Stimulated activated CD4-positive, alpha-beta T cell treated with anti-CD3 and anti-CD28 coated beads, Interleukin-12 subunit alpha, Interleukin-12 subunit beta, amount 100 ng/mL, for 48 hours (primary cell): Measurements from ENCODE around the gene TMEM269.
A peak's percentile ranks its signal among the peaks of the same experiment; 100 is the strongest.
"Not testable (repeated sequence)": the region's sequence is repeated elsewhere in the genome, so short reads cannot be mapped to it uniquely, and the experiment has no call there.

Source experiments
- DNase-seq, 3 donors: peaks; one replicate each; pipeline ENCODE4 v3.0.0-alpha.2; 2020; ENCODE audit warnings: low read depth in 2 of 3, low spot score in 1 of 3

TMEM269 gene

GRCh38 chr1:42774928-42775526, 9.8 kb upstream of the TMEM269 start:
- no peak for DNase-seq

- DNase-seq, result no peak
Observed at GRCh38 chr1:42776502-42776901, 8.3 kb upstream of the TMEM269 start.

- DNase-seq, result no peak
Observed at GRCh38 chr1:42777852-42778251, 6.9 kb upstream of the TMEM269 start.

GRCh38 chr1:42779725-42780124, 5.1 kb upstream of the TMEM269 start:
- DNase-seq, result no peak

GRCh38 chr1:42780176-42780575, 4.6 kb upstream of the TMEM269 start:
- DNase-seq, result no peak

- DNase-seq, result no peak
Observed at GRCh38 chr1:42783092-42783491, 1.7 kb upstream of the TMEM269 start.

GRCh38 chr1:42784547-42784945, 245 bp upstream of the TMEM269 start:
- no peak for DNase-seq

- no peak for DNase-seq
Observed at GRCh38 chr1:42786097-42786496, 1.3 kb downstream of the TMEM269 start.

GRCh38 chr1:42788021-42788420, 3.2 kb downstream of the TMEM269 start:
- no peak for DNase-seq

GRCh38 chr1:42793824-42794223, 9.0 kb downstream of the TMEM269 start:
- DNase-seq, result no peak

- no peak for DNase-seq
Observed at GRCh38 chr1:42797414-42797813, 12.6 kb downstream of the TMEM269 start.

GRCh38 chr1:42797979-42798378, 13.2 kb downstream of the TMEM269 start:
- no peak for DNase-seq

- no peak for DNase-seq
Observed at GRCh38 chr1:42801832-42802473, 17.2 kb downstream of the TMEM269 start.

GRCh38 chr1:42806171-42806570, 21.4 kb downstream of the TMEM269 start:
- DNase-seq, result no peak

GRCh38 chr1:42806593-42806992, 21.8 kb downstream of the TMEM269 start:
- DNase-seq, result no peak

- DNase-seq, result no peak
Observed at GRCh38 chr1:42807056-42807668, 22.4 kb downstream of the TMEM269 start.

GRCh38 chr1:42814815-42815214, 30.0 kb downstream of the TMEM269 start:
- not testable (repeated sequence) for DNase-seq

GRCh38 chr1:42815941-42816584, 31.3 kb downstream of the TMEM269 start:
- DNase-seq, result peak in 1 of 3 donors; percentile 6

GRCh38 chr1:42816585-42817439, 32.0 kb downstream of the TMEM269 start, which contains the start of the genes ERMAP and SVBP:
TSS of gene ERMAP (plus strand) at chr1:42817122. CDS start at chr1:42830449, 13,327 bp downstream.
TSS of gene SVBP (minus strand) at chr1:42817397. CDS start at chr1:42816544, 853 bp downstream.
- DNase-seq, result peak; percentile 86 to 93 (median 93)

GRCh38 chr1:42817440-42817767, 32.6 kb downstream of the TMEM269 start:
- DNase-seq, result no peak

- DNase-seq, result no peak
Observed at GRCh38 chr1:42817976-42818375, 33.2 kb downstream of the TMEM269 start.
